HepG2 (cell line): ENCODE measurements around the gene GPR162. TPM values are rescaled to one million over a fixed set of nuclear protein-coding genes. Genes with fewer than 3 reads are reported as not detected.

Experiments
- ATF7 ChIP-seq, 2 experiments: fragments of 450-650 bp in 1 of 2; sonication (generic) in 1 of 2; formaldehyde crosslinking in 1 of 2; IDR thresholded peaks; 2 replicates each; pipeline versions ENCODE4 v1.4.0 to v1.6.1; 2016 to 2020; ENCODE audit warnings: antibody characterized with exemption in 1 of 2, mild to moderate bottlenecking in 1 of 2, missing genetic modification reagents in 1 of 2
- CREB3 ChIP-seq: sonication (generic); formaldehyde crosslinking; IDR thresholded peaks from 2 replicates; pipeline ENCODE4 v1.5.0; 2020; ENCODE audit warnings: missing genetic modification reagents
- ELF1 ChIP-seq: sonication (generic); formaldehyde crosslinking; IDR thresholded peaks from 2 replicates; pipeline ENCODE4 v1.4.0; 2020; ENCODE audit warnings: missing genetic modification reagents
- EP300 ChIP-seq, 3 experiments: sonication (generic) in 1 of 3; formaldehyde crosslinking in 1 of 3; IDR thresholded peaks; 2 replicates each; pipeline versions ENCODE4 v1.5.1 to v1.6.1; 2011 to 2020; ENCODE audit warnings: low read depth in 2 of 3, low read length in 2 of 3, borderline replicate concordance in 1 of 3, improper control_type of control experiment in 1 of 3, mild to moderate bottlenecking in 1 of 3, missing genetic modification reagents in 1 of 3, moderate library complexity in 1 of 3
- FOXP4 ChIP-seq: sonication (generic); formaldehyde crosslinking; IDR thresholded peaks from 2 replicates; pipeline ENCODE4 v1.4.0; 2020; ENCODE audit warnings: missing genetic modification reagents
- GTF2F1 ChIP-seq: fragments of 150-350 bp; IDR thresholded peaks from 2 replicates; pipeline ENCODE4 v1.6.1; 2014; ENCODE audit warnings: low read length
- SRSF9 ChIP-seq: fragments of 200-400 bp; formaldehyde crosslinking; IDR thresholded peaks from 2 replicates; pipeline ENCODE4 v1.6.1; 2018; ENCODE audit warnings: borderline replicate concordance, mild to moderate bottlenecking, low read depth, low read length; ENCODE audit not compliant: insufficient read depth, poor library complexity, severe bottlenecking
- ZBTB2 ChIP-seq: sonication (generic); formaldehyde crosslinking; IDR thresholded peaks from 2 replicates; pipeline ENCODE4 v1.8.0; 2022; ENCODE audit warnings: low read depth, missing genetic modification reagents
- ZC3H4 ChIP-seq: sonication (generic); formaldehyde crosslinking; IDR thresholded peaks from 2 replicates; pipeline ENCODE4 v1.4.0; 2020; ENCODE audit warnings: missing genetic modification reagents, borderline replicate concordance
- ZFAT ChIP-seq: sonication (generic); formaldehyde crosslinking; conservative IDR thresholded peaks from 2 replicates; pipeline ENCODE4 v1.8.1; 2023; ENCODE audit warnings: missing genetic modification reagents, inconsistent platforms
- ZNF30 ChIP-seq: sonication (generic); formaldehyde crosslinking; IDR thresholded peaks from 2 replicates; pipeline ENCODE4 v1.5.0; 2020; ENCODE audit warnings: mild to moderate bottlenecking, missing genetic modification reagents
- polyA plus RNA-seq, 8 experiments: library from polyadenylated mRNA; depleted of rRNA in 3 of 8; stranded (reverse) in 7 of 8; unstranded in 1 of 8; fragments of >200 nt; fragmentation: Illumina TruSeq in 4 of 8; extraction: Trizol in 4 of 8; gene quantifications; 2 replicates each; pipeline versions ENCODE4 v1.2.1 to v1.2.3, GENCODE V29; 2011 to 2016; ENCODE audit warnings: low read depth in 4 of 8, missing spikeins in 1 of 8, mixed read lengths in 1 of 8; ENCODE audit not compliant: insufficient read depth in 1 of 8
- total RNA-seq, 5 experiments: library from RNA; depleted of rRNA; stranded (reverse); fragments of >200 nt; fragmentation: Illumina TruSeq; extraction: Trizol; gene quantifications; 2 replicates each; pipeline ENCODE4 v1.2.3, GENCODE V29; 2016; ENCODE audit warnings: low read depth in 1 of 5
- TF ChIP-seq, protein P1 (sequence below): sonication (generic); formaldehyde crosslinking; IDR thresholded peaks from 2 replicates; pipeline ENCODE4 v1.4.0; 2020; ENCODE audit warnings: missing genetic modification reagents
- TF ChIP-seq, protein P2 (sequence below): sonication (generic); formaldehyde crosslinking; IDR thresholded peaks from 2 replicates; pipeline ENCODE4 v1.4.0; 2020; ENCODE audit warnings: missing genetic modification reagents
- TF ChIP-seq, protein P3 (sequence below): sonication (generic); formaldehyde crosslinking; IDR thresholded peaks from 2 replicates; pipeline ENCODE4 v1.5.0; 2020; ENCODE audit warnings: missing genetic modification reagents

Gene GPR162
- total and polyA plus RNA-seq, 2 of the 13 experiments (the other 11 are each of a cell fraction or from before 2014, with no cell fraction given), result 0.08 TPM; not detected in 1

- TF ChIP-seq ZC3H4 (CRISPR knock-in tag), result no peak
- TF ChIP-seq CREB3 (CRISPR knock-in tag), result no peak
- TF ChIP-seq, protein P1, sequence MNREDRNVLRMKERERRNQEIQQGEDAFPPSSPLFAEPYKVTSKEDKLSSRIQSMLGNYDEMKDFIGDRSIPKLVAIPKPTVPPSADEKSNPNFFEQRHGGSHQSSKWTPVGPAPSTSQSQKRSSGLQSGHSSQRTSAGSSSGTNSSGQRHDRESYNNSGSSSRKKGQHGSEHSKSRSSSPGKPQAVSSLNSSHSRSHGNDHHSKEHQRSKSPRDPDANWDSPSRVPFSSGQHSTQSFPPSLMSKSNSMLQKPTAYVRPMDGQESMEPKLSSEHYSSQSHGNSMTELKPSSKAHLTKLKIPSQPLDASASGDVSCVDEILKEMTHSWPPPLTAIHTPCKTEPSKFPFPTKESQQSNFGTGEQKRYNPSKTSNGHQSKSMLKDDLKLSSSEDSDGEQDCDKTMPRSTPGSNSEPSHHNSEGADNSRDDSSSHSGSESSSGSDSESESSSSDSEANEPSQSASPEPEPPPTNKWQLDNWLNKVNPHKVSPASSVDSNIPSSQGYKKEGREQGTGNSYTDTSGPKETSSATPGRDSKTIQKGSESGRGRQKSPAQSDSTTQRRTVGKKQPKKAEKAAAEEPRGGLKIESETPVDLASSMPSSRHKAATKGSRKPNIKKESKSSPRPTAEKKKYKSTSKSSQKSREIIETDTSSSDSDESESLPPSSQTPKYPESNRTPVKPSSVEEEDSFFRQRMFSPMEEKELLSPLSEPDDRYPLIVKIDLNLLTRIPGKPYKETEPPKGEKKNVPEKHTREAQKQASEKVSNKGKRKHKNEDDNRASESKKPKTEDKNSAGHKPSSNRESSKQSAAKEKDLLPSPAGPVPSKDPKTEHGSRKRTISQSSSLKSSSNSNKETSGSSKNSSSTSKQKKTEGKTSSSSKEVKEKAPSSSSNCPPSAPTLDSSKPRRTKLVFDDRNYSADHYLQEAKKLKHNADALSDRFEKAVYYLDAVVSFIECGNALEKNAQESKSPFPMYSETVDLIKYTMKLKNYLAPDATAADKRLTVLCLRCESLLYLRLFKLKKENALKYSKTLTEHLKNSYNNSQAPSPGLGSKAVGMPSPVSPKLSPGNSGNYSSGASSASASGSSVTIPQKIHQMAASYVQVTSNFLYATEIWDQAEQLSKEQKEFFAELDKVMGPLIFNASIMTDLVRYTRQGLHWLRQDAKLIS (CRISPR knock-in tag), result no peak
- TF ChIP-seq, protein P2, sequence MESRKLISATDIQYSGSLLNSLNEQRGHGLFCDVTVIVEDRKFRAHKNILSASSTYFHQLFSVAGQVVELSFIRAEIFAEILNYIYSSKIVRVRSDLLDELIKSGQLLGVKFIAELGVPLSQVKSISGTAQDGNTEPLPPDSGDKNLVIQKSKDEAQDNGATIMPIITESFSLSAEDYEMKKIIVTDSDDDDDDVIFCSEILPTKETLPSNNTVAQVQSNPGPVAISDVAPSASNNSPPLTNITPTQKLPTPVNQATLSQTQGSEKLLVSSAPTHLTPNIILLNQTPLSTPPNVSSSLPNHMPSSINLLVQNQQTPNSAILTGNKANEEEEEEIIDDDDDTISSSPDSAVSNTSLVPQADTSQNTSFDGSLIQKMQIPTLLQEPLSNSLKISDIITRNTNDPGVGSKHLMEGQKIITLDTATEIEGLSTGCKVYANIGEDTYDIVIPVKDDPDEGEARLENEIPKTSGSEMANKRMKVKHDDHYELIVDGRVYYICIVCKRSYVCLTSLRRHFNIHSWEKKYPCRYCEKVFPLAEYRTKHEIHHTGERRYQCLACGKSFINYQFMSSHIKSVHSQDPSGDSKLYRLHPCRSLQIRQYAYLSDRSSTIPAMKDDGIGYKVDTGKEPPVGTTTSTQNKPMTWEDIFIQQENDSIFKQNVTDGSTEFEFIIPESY (CRISPR knock-in tag), result no peak
- TF ChIP-seq ZBTB2, result no peak
- no peak for TF ChIP-seq SRSF9
- no peak for TF ChIP-seq ATF7 (IDR thresholded peaks at IDR 0.05)
- no peak for TF ChIP-seq ATF7 (CRISPR knock-in tag; IDR thresholded peaks at IDR 0.05)
- TF ChIP-seq, protein P3, sequence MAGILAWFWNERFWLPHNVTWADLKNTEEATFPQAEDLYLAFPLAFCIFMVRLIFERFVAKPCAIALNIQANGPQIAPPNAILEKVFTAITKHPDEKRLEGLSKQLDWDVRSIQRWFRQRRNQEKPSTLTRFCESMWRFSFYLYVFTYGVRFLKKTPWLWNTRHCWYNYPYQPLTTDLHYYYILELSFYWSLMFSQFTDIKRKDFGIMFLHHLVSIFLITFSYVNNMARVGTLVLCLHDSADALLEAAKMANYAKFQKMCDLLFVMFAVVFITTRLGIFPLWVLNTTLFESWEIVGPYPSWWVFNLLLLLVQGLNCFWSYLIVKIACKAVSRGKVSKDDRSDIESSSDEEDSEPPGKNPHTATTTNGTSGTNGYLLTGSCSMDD (CRISPR knock-in tag), result no peak
- TF ChIP-seq GTF2F1, result no peak
- no peak for TF ChIP-seq ZNF30 (CRISPR knock-in tag)
- no peak for TF ChIP-seq ZFAT (CRISPR knock-in tag)
- TF ChIP-seq FOXP4 (CRISPR knock-in tag), result no peak
- no peak for TF ChIP-seq ELF1 (CRISPR knock-in tag)
- TF ChIP-seq EP300 (IDR thresholded peaks at IDR 0.05; ENCODE audit: low read depth in 2 of 2, low read length in 2 of 2), result no peak
- TF ChIP-seq EP300 (CRISPR knock-in tag; IDR thresholded peaks at IDR 0.05; ENCODE audit: borderline replicate concordance), result no peak
These were observed 3.9 kb downstream of the GPR162 start (continued) for GRCh38 chr12:6825398-6826124.
